Urinary bladder (tissue), 4 donors: ENCODE measurements around the gene SYVN1. TPM values are rescaled to one million over a fixed set of nuclear protein-coding genes. Genes with fewer than 3 reads are reported as not detected.
A peak's percentile ranks its signal among the peaks of the same experiment; 100 is the strongest.

Experiments used
- DNase-seq: peaks from one replicate; pipeline ENCODE4 v3.0.0-alpha.2; 2015; ENCODE audit errors: extremely low spot score
- H3K27ac ChIP-seq: one replicate; pipeline ENCODE4 v1.5.1; 2013; ENCODE audit warnings: low read depth, mild to moderate bottlenecking, moderate library complexity
- H3K36me3 ChIP-seq: one replicate; pipeline ENCODE4 v1.6.1; 2013; ENCODE audit warnings: mild to moderate bottlenecking, moderate library complexity; ENCODE audit not compliant: insufficient read depth
- H3K4me1 ChIP-seq: one replicate; pipeline ENCODE4 v1.6.1; 2013; ENCODE audit warnings: mild to moderate bottlenecking, moderate library complexity; ENCODE audit not compliant: insufficient read depth
- H3K4me3 ChIP-seq: one replicate; pipeline ENCODE4 v1.5.1; 2013; ENCODE audit warnings: low read depth, low read length
- WGBS: extraction: QIAGEN DNeasy Blood & Tissue Kit; methylation state at CpG from one replicate; pipeline ENCODE4 v1.1.7; 2013; 5-methylcytosine and 5-hydroxymethylcytosine counted together
- polyA plus RNA-seq: library from polyadenylated mRNA; stranded (reverse); fragments of 200-250 nt; gene quantifications from one replicate; pipeline ENCODE4 v1.2.3, GENCODE V29; 2013
- total RNA-seq: library from RNA; depleted of rRNA; stranded (reverse); fragments of >200 nt; gene quantifications from one replicate; pipeline ENCODE4 v1.2.3, GENCODE V29; 2014
- donor health status: healthy with polysubstance abuse.
- donor health status: healthy.

SYVN1 gene
- total and polyA plus RNA-seq, 2 donors, result 16.2 to 29.3 TPM

DNA sequence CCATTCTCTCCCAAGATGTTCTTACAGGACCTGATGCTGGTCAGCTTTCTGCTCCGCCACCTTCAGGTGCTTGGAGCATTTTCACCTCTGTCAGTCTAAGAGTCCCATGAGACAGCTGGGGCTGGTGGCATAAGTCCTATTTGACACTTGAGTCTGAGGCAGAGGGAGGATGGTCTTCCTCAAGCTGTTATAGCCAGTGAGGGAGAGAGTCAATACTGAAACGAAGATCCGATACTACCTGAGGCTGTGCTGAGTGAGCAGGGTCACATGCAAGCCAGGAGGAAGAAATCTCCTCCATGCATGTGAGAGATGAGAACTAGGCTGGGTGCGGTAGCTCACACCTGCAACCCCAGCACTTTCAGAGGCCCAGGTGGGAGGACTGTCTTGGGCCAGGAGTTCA lies 44.7 kb downstream of the SYVN1 start:
- WGBS, result 92% methylated on average over 4 of the region's 4 CpGs
- no peak overlapping the region for H3K4me3 ChIP-seq
- peaks cover 5% of the 10 kb centered on the region for H3K36me3 ChIP-seq
- no peak overlapping the region for H3K27ac ChIP-seq
- no peaks in the 10 kb centered on the region for H3K4me1 ChIP-seq
- no peak for DNase-seq

DNA sequence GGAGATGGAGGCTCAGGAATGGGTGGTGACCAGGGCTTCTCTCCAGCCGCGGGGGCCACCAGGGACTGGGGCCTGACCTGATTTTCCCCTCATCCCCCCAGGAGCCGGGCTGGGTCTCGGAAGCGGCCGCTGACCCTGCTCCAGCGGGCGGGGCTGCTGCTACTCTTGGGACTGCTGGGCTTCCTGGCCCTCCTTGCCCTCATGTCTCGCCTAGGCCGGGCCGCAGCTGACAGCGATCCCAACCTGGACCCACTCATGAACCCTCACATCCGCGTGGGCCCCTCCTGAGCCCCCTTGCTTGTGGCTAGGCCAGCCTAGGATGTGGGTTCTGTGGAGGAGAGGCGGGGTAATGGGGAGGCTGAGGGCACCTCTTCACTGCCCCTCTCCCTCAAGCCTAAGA lies 46.5 kb downstream of the SYVN1 start:
- no peak overlapping the region for H3K4me3 ChIP-seq
- no peaks in the 10 kb centered on the region for H3K4me1 ChIP-seq
- H3K27ac ChIP-seq, result no peak overlapping the region
- DNase-seq, result no peak
- 94% methylated on average over 15 of the region's 15 CpGs for WGBS
- H3K36me3 ChIP-seq, result peaks cover 5% of the 10 kb centered on the region

- peaks cover 5% of the 10 kb centered on the region for H3K36me3 ChIP-seq
- no peak overlapping the region for H3K4me3 ChIP-seq
- no peaks in the 10 kb centered on the region for H3K4me1 ChIP-seq
- 90% methylated on average over 11 of the region's 11 CpGs for WGBS
- no peak for DNase-seq
- H3K27ac ChIP-seq, result no peak overlapping the region
Observed at GRCh38 chr11:65087216-65087615, 47.1 kb downstream of the SYVN1 start.

DNA sequence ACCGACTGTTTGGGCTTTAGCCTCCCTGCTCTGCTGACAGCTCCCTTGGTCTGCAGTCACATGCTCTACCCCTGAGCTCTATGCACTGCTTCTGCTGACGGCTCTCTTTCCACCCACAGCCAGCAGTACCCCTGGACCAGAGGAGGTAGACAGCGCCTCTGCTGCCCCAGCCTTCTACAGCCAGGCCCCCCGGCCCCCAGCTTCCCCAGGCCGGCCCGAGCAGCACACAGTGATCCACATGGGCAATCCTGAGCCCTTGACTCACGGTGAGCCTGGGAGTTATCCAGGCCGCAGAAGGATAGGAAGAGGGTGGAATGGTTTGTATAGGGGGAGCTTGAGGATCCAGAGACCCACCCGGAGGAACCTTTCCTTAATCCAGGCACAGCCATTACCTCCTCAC lies 47.5 kb downstream of the SYVN1 start:
- Histone ChIP-seq H3K36me3 (peaks cover 5% of the 10 kb centered on the region), H3K27ac (no peak overlapping the region), H3K4me3 (no peak overlapping the region), H3K4me1 (no peaks in the 10 kb centered on the region)
- no peak for DNase-seq
- 90% methylated on average over 9 of the region's 9 CpGs for WGBS

GRCh38 chr11:65085446-65085845 lies 48.9 kb downstream of the SYVN1 start:
- H3K4me1 ChIP-seq, result no peaks in the 10 kb centered on the region
- H3K27ac ChIP-seq, result no peak overlapping the region
- DNase-seq, result no peak
- no peak overlapping the region for H3K4me3 ChIP-seq
- 91% methylated on average over 4 of the region's 4 CpGs for WGBS
- peaks cover 5% of the 10 kb centered on the region for H3K36me3 ChIP-seq

- DNase-seq, result no peak
- WGBS, result 41% methylated on average over 23 of the region's 23 CpGs
Observed at GRCh38 chr11:65084598-65085375, 49.5 kb downstream of the SYVN1 start.

DNA sequence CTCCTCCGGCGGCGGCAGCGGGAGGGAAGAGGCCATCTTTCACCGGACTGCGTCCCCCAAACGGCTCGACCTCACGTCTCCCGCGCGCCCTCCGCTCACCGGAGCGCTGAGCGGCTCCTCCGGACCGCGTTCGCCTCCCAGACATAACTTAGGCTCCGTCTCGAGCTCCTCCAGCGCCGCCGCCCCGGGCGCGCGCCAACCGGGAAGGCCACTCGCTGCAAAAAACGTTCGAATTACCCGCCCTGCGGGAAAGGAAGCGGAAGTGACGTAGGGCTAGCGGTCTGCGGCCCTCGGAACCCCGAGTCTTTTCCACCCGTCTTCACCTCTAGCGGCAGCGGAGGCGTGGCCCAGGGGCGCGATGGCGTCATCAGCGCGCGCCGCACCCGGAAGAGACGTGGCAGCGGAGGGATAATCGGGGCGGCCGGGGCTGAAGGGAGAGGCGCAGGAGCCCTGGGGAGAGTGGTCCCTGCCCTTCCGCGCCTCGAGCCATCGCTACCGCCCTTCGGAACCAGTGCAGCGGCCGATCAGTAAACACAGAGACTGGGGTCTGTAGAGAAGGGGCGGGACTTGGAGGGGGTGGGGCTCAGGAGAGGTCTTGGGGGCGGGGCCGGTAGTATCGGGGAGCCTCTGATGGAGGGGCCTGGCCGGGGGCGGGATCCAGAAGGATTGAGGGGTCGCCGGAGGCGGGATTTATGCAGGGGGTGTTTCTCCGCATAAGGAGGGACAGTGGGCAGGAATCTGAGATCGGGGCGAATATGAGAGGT lies 50.3 kb downstream of the SYVN1 start, which contains the start of the genes CDCA5 and ZFPL1:
TSS of gene CDCA5 (minus strand) at position 207 of the 764 bp plus-strand sequence. CDS start at position 145, 62 bp downstream.
TSS of gene ZFPL1 (plus strand) at position 389 of the 764 bp plus-strand sequence. CDS start 477 bp downstream, outside the sequence.
- H3K36me3 ChIP-seq, result peaks cover 5% of the 10 kb centered on the region
- peak within 1 kb of the TSS; percentile 68 for H3K4me3 ChIP-seq
- whole genome bisulfite sequencing, result under 1% methylated on average over 79 of the region's 79 CpGs
- H3K27ac ChIP-seq, result peak within 1 kb of the TSS; percentile 98
- DNase-seq, result peak; percentile 87
- H3K4me1 ChIP-seq, result no peaks in the 10 kb centered on the region

More at GRCh38 chr11:65084598-65085375, 49.5 kb downstream of the SYVN1 start:
- no peaks in the 10 kb centered on the region for H3K4me1 ChIP-seq
- H3K36me3 ChIP-seq, result peaks cover 5% of the 10 kb centered on the region
- H3K27ac ChIP-seq, result peak overlapping the region; percentile 98
- peak overlapping the region; percentile 68 for H3K4me3 ChIP-seq

DNA sequence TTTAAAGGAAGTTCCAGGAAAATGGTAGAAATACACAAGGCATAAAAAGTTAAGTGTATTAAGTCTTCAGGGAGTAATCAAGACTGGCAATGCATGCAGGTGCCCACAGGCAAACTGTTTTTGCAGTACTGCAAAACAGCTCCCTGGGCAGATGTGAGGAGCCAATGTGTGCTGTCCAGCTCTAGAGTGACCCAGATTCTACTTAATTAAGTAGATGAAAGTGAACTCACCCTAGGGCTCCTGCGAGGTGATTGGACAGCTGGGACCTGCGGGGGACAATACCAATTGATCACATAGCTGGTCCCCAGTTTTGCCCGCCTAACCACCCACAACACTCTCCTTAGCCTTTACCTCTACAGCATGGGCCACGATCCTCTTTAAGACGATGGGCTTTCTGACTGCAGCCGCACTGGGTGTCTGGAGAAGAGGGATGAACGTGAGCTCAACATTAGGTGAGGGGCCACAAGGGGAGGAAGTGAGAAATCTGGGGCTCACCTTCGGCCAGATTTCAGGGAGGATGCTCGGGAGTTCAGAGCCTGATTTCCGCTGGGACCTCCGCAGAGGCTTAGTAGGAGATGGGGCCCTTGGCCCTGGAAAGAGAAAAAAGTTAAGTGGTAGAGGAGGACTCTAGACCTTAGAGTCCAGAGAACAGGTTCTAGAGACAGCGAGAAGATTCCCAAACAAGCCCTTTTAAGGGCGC lies 51.0 kb downstream of the SYVN1 start:
- H3K36me3 ChIP-seq, result peaks cover 5% of the 10 kb centered on the region
- H3K4me3 ChIP-seq, result peak overlapping the region; percentile 68
- peak overlapping the region; percentile 53 for H3K27ac ChIP-seq
- H3K4me1 ChIP-seq, result no peaks in the 10 kb centered on the region
- no peak for DNase-seq
- 5% methylated on average over 13 of the region's 13 CpGs for WGBS

DNA sequence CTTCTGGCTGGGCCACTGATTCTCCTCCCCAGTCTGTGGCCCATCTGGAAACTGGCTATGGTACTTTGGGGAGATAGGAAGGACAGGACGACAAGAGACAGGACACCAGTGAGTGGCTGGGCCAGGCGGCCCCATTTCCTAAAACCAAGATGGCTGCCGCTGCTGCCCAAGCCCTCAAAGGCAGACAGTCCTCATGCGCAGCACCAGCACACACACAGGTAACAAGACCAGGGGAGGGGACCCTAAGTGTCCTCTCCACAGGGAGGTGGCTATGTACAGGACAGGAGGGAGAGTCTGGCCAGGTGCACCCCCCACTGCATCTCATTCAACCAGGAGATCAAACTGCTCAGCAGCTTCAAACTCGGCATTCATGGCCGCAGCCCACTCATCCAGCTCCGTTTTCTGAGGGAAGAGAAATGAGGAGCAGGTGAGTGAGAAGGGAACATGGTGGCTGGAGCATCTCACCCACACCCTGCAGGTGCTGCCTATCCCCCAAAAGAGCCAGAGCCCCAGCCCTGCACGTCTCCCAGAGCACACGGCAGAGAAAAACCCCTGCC lies 55.5 kb downstream of the SYVN1 start:
- no peak overlapping the region for H3K4me3 ChIP-seq
- H3K27ac ChIP-seq, result no peak overlapping the region

GRCh38 chr11:65078151-65078550 lies 56.2 kb downstream of the SYVN1 start:
- WGBS, result 60% methylated on average over 3 of the region's 3 CpGs

More for the DNA sequence above, 55.5 kb downstream of the SYVN1 start:
- no peak for DNase-seq
- WGBS, result 93% methylated on average over 9 of the region's 9 CpGs
- no peaks in the 10 kb centered on the region for H3K36me3 ChIP-seq
- no peaks in the 10 kb centered on the region for H3K4me1 ChIP-seq

DNA sequence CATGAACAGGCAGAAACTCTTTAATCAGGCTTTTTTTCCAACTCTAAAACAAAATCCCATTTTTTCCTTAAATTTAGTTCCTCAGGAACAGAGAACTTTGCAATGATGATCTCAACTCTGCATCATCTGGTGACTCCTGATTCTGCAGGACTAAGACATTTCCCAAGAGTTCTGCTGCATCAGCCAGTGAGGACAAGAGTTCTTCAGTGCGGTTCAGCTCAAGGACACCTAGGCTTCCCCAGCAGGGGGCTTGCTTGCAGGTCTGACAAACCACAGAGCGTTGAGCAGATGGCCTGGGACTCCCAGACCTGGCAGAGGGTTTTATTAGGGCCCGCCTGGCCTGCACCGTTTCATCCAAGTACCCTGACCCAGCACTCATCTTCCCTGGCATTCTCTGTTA lies 56.9 kb downstream of the SYVN1 start:
- no peak for DNase-seq
- Histone ChIP-seq H3K27ac (no peak overlapping the region), H3K4me3 (no peak overlapping the region), H3K36me3 (no peaks in the 10 kb centered on the region), H3K4me1 (no peaks in the 10 kb centered on the region)
- 63% methylated on average over 4 of the region's 4 CpGs for WGBS

More at GRCh38 chr11:65078151-65078550, 56.2 kb downstream of the SYVN1 start:
- no peaks in the 10 kb centered on the region for H3K4me1 ChIP-seq
- DNase-seq, result no peak
- H3K27ac ChIP-seq, result no peak overlapping the region
- H3K36me3 ChIP-seq, result no peaks in the 10 kb centered on the region
- H3K4me3 ChIP-seq, result no peak overlapping the region
